Stimulated activated CD8-positive, alpha-beta memory T cell treated with anti-CD3 and anti-CD28 coated beads, Interleukin-2, amount 100 ng/mL, for 1 hour (primary cell): ENCODE results near the gene CTXN3.

Experiments used
- DNase-seq, 2 donors: peaks; one replicate each; pipeline ENCODE4 v3.0.0-alpha.2; 2020; ENCODE audit warnings: low read depth in 2 of 2

CTXN3 gene

DNA sequence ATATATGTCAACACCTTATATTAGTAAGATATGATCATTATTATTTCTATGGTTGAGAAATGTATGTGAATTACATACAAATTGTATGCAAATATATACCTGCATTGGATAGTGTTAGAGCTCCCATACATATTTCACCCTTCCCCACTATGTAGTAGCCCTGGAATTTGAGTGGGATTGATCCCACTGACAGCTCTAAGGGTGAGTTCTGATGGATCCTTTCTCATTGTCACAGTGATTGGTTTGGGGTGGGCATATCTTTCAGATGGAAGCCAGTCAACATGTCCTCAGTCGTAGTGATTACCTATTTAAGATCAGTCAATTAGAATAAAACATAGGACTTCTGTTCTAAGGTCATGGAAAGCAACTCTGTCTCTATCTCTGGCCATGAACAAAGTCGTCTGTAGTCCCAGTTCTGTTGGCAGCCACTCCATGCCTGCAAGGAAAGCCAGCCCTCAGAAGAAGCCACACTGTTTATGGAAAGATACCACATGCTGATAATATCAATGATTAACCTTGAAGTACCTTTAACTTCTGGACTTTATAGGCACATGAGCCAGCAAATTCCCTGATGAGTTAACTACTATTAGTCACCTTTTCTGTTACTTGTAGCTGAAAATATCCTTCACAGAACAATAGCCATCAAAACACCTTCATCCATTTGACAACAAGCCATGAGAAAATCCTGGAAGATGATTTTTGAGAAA lies 49.2 kb downstream of the CTXN3 start:
- no peak for DNase-seq

DNA sequence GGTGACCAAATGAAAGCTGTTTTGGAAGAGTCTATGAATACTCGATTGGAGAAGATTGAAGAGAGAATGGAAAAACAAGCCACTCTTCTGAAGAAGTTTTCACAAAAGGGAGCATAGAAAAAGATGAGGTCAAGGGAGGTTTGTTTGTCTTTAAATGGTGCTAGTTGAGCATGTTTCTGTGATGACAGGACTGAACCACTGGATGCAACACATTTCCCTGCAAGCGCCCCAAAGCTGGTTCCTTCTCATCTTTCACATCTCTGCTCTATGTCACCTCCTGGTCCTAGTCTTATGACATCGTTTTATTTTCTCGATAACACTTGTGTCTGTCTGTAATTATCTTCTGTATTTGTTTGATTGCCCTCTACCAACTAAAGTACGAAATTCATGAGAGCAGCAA lies 50.5 kb downstream of the CTXN3 start:
- DNase-seq, result no peak

DNA sequence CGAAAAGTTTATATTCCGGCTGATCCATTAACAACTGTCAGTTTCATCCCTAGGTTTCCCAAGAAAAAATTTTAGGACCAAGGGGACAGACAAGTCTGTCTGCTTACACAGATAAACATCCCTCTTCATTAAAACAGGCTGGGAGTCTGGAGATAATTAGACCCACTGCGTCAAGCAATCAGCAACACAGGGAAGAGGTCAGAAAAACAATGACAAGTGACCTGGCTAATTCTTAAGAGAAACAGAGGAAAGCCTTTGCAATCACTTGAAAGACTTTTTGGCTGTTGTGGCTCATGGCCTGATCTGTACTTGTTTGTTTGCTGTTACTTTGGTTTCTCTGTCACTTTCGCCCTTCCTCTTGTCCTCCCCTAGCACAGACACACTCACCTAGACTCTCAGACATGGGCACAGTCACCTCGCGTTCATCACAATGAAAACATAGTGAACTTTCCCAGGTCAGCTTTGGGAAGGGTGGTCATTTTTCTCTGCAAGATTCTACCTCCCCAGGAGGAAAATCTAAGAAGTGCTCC lies 51.4 kb downstream of the CTXN3 start:
- no peak for DNase-seq

DNA sequence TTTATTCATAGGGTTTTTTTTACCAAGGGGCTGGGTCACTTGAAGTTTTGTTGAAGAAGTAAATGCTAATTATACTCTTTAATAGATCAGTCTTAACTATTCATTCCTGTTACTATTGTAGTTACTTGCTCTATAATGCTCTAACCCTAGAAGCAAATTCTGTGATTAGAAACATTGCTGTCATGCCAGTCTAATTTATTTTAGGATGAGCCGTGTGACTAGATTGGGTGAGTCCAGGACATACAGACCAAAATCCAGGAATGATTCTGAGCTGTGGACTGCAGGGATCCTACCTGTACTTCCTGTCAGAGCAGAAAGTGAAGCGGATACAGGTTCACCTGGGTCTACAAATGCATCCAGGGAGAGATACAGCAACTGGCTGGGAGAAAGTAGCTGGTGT lies 53.6 kb downstream of the CTXN3 start:
- no peak for DNase-seq

DNA sequence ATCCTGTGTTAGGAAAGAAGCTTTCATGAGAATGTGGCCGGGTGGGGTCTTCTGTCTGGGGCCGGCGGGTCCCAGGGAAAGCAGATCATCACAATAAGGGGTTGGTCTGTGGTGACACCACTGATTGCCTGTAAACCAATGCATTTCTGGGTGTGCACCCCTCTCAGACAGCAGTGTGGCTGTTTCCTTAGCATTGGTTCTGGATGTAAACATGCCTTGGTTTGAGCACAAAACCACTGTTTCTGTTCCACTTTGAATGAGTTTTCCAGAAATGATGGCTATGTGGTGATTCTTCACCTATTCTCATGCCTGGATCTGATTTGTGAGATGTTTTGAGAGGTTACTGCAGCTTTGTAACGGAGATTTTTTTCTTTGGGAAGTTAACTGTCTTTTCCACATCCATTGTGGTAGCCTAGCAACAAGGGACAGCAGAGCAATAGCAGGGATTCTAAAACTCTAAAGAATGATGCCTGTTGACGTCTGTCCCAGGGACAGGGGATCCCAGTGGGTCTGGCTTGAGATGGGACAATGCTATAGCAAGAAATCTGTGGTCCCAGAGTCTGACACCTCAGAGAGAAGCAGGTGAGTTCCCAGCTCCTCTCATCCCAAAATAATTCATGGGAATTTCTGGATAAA lies 54.2 kb downstream of the CTXN3 start, which contains the start of gene CCDC192:
CCDC192 (plus strand) TSS at position 466 of the 636 bp plus-strand sequence; CDS start at position 521, 55 bp downstream.
- DNase-seq, result no peak

DNA sequence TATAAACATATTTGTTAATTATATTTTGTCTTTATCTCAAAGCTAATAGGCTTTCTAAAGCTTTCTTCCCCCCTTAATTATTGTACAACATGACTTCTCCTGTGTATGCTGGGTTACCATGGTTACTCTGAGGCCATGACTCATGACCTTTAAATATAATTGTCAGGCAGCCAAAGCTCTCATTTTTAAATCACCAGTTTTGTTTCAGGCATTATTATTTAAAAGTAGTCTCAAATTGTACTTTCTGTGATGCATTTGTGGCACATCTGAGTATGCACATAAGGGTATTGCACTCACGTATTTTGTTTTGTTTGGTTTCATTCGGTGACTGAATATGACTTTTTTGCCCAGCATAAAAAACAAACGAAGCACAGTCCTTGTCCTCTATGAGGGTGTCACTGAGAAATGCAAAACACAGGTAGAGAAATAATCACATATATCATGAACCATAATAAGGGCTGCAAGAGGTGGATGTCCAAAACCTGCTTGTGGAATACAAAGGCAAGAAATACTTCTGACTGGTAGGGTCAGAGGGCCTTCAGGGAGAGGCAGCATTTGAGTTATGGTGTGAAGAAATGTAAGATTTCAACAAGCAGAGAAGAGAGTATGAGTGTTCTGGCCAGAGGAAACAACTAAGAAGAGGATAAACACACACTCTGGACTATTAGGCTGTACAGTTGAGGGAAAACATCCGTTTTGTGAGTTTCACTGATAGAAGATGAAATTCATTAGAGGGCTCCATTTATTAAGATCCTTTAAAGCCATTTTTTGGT lies 56.4 kb downstream of the CTXN3 start:
- no peak for DNase-seq

DNA sequence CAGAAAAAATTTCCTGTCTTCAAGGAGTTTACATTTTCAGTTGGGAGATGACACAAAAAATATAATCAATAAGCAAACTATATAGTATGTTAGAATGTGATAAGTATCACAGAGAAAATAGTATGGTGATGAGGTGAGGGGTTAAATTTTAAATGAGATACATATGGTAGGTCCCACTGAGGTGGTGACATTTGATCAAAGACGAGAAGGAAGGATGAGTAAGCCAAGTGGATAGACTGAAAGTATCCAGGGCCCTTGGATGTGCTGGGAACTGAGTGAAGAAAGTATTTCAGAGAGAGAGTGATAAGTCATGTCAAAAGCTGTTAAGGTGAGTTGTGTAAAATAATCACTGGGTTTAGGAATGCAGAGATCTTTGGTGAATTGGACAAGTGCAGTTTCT lies 57.8 kb downstream of the CTXN3 start:
- DNase-seq, result no peak

DNA sequence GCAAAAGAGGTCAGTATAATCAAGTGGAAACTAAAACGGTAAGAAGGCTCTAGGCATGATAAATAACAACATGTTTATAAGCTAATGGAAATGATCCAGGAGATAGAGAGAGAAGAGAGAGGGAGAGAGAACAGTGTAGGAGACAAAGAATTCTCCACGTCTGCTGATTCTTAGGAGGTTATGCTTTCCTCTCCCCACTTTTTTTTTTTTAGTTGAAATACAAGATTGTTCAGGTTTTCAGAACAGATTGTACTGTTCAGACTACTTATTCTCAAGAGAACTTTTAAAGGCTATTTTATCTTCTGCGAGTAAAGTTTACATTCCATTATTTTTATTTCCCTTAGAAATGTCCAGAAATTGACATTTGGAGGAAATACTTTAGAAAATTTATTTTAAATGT lies 58.3 kb downstream of the CTXN3 start:
- DNase-seq, result no peak
